Stimulated activated CD4-positive, alpha-beta T cell treated with anti-CD3 and anti-CD28 coated beads, TNF-alpha, amount 100 ng/mL, for 24 hours (primary cell): ENCODE results near the gene SMIM14.
"Not testable (repeated sequence)": the region's sequence is repeated elsewhere in the genome, so short reads cannot be mapped to it uniquely, and the experiment has no call there.

Source experiments
- DNase-seq, 3 experiments: peaks; one replicate each; pipeline ENCODE4 v3.0.0-alpha.2; 2020; ENCODE audit warnings: low read depth in 3 of 3

Gene SMIM14

GRCh38 chr4:39597695-39598381 lies 40.8 kb downstream of the SMIM14 start:
- no peak for DNase-seq

GRCh38 chr4:39596971-39597370 lies 41.7 kb downstream of the SMIM14 start:
- DNase-seq: no peak

- no peak for DNase-seq
These were observed 47.4 kb downstream of the SMIM14 start for GRCh38 chr4:39591290-39591689.

DNA sequence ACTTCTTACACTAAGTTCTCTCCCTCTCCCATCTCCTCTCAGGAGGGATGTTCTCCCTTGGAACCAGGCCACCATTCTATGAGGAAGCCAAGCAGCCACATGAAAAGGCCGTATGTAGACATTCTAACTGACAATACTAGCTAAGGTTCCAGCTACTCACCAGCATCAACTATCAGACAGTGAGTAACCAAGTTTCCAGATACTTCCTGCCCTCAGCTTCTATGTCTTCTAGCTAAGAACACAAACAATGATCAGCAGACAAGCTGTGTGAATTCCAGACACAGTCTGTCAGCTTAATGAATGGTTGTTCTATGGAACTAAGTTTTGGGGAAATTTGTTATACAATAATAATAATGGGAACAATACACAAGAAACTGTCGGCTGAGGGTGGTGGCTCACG lies 50.8 kb downstream of the SMIM14 start:
- DNase-seq: no peak

DNA sequence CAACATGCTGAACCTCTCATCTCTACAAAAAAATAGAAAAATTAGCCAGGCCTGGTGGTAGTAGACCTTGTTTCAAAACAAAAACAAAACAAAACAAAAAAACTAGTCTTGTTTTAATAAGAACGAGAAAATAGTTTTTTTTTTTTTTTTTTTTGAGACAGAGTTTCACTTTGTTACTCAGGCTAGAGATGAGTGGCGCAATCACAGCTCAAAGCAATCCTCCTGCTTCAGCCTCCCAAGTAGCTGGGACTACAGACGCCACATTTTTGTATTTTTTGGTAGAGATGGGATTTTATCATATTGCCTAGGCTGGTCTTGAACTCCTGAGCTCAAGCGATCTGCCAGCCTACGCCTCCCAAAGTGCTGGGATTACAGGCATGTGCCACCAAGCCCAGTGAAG lies 63.7 kb downstream of the SMIM14 start:
- no peak for DNase-seq

GRCh38 chr4:39571504-39571903 lies 67.2 kb downstream of the SMIM14 start:
- DNase-seq: no peak

DNA sequence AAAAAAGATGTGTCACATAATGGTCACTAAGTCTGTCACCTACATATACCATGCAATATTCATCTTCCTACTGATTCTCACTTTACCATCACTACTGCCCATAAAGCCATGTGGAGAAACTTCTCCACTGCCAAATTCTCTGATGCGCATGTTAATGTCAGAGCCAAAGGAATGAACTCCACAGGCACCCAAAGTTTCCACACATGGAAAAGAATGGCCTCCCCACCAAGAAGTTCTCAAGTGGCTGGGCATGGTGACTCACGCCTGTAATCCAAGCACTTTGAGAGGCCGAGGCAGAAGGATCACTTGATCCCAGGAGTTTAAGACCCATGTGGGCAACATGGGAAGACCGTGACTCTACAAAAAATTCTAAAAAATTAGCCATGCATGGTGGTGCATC lies 67.6 kb downstream of the SMIM14 start:
- no peak for DNase-seq

GRCh38 chr4:39569209-39569608 lies 69.5 kb downstream of the SMIM14 start:
- no peak for DNase-seq

DNA sequence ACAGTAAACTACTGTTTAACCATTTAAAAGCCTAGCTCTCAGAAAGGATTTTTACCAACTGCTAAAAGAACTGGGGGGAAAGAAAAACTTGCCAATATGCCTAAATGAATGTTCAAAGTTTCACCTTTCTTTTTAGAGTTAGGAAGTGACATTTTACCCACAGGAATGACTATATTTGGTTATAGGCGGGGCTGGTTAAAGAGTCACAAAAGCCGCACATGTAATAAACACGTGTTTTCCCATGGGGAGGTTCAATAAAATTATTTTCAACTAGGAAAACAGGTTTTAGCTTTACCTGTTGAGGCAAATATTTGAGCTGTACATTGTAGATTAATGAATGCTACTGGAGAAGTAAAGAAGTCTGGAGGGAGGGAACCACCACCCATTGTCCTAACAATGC lies 69.9 kb downstream of the SMIM14 start:
- DNase-seq: no peak

DNA sequence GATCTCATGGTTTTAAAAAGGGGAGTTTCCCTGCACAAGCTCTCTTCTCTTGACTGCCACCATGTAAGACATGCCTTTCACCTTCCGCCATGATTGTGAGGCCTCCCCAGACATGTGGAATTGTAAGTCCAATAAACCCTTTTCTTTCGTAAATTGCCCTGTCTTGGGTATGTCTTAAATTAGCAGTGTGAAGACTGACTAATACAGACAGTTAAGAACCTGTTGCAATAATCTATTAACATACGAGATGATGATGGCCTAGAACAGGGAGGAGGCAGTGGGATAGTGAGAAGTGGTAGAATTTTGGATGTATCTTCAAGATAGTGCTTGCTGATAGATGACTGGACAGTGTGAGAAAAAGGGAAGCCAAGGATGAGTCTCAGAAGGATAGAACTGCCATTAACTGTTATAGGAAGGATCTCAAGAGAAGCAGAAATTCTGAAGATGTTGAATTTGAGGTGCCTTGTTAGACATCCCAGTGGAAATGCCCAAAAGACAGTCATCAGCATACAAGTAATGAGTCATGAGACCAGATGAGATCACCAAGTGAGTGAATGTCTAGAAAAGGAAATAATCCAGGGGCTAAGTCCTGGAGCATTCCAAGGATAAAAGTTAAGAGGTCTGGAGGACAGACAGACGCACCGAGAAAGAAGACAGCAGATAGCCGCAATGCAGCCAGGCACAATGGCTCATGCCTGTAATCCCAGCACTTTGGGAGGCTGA lies 72.6 kb downstream of the SMIM14 start:
- no peak for DNase-seq

DNA sequence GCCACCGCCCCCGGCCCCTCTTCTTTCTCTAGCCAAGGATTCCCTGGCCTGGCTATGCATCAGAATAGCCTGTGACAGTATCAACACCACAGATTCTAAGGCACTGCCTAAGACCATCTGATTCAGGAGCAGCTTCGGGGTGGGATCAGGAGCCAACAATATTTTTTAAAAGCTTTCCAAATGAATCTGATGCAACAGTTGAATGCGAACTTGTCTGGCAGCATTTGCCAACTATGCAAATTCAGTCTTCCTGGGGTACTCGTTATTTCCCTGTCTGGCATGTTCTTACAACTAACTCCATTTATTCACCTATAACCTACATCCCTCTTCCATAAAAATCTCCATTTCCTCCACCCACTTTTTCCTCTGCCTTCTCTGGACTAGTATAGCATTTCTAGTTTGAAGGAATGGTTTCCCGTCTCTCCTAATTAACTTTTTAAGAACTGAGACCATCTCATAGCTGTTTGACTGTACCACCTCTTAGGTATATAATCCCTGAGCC lies 75.3 kb downstream of the SMIM14 start:
- DNase-seq: no peak

GRCh38 chr4:39562792-39563191 lies 75.9 kb downstream of the SMIM14 start:
- DNase-seq: no peak

DNA sequence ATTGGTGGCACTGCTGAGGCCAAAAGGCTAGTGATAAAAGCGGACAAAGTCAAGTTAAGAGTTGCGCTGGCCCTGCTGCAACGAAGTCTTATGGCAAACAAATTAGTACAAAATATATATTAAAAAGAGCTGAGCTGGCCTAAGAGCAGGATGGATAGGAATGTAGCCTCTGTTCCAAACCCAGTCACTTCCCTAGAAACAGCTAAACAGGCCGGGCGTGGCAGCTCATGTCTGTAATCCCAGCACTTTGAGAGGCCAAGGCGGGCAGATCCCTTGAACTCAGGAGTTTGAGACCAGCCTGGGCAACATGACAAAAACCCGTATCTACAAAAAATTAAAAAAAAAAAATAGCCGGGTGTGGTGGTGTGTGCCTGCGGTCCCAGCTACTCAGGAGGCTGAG lies 79.0 kb downstream of the SMIM14 start:
- DNase-seq: no peak

GRCh38 chr4:39555472-39555871 lies 83.2 kb downstream of the SMIM14 start:
- DNase-seq: no peak

- DNase-seq: no peak
These were observed 90.1 kb downstream of the SMIM14 start for GRCh38 chr4:39548425-39549067.

DNA sequence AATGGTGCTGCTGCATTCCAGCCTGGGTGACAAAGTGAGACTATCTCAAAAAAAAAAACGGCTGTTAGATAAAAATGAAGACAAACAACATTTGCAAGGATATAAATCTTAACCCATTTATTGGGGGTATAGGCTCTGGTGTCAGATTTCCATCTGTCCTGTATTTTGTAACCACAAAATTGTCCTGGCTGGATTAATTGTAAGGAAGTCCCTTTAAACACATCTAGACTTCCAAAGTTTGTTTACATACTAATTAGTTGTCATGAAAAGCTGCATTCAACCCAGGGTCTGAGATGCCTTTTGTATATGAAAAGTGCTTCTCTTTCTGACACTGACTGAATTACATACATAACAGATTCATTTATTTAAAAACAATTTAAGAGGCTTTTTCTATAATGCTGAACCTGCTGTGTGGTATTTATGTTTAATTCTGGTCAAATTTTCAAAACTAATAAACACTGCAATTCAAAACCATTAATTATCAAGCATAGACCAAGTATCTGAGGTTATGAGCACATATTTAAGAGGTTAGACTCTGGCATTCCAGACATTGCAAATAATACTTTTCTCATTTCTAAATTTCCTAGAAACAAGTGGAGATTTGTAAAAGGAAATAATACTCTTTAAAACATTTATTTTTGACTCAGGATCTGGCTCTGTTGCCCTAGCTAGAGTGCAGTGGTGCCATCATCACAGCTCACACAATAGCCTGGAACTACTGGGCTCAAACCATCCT lies 93.9 kb downstream of the SMIM14 start:
- no peak for DNase-seq

DNA sequence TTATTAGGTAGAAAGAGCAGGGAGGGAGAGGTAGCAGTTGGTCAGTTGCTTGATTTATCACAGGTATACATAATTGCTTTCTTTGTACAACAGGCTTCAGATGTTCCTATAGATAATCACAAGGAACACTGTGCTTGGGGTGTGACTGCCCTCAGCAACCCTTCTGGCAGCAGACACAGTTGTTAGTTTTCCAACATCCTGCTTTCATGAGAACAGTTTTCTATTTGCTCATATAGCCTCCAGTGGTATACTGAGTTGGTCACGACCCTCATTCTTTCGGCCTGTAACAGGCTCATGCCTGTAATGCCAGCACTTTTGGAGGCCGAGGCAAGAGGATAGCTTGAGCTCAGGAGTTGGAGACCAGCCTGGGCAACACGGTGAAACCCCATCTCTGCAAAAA lies 94.6 kb downstream of the SMIM14 start:
- not testable (repeated sequence) for DNase-seq

DNA sequence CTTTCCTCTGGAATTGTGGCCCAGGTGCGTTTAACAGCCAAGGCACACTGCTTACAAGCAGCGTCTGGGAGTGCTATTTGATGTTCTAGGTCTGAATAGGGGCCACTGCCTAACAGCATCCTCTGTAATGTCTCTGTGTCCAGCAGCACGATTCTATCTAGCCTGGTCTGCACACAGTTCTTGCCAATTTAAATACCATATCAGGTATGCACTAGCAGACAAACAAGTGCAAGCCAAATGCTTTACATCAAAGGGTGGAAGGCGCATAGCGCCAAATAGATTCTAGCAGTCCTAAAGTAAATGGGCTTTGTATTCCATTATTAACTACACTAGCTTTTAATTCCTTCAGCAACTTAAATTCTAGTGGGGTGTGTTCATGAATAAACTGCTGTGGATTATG lies 95.6 kb downstream of the SMIM14 start:
- no peak for DNase-seq

DNA sequence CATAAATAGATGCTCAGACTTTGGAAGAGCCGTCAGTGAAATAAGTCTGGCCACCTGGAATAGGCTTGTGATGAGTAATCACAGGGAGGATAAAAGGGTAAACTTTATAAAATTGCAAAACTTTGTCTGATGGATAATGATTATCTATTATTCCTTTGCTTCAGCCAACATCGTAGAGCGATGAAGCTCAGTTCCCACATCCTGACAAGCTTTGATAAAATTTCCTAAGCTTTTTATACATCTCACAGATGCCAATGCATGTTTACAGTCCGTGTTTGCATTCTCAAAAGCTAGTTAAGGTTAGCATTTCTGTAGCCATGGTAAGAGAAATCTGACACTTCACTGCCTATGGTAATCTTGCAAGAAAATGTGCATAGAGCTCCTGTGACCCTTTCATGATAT lies 96.1 kb downstream of the SMIM14 start:
- DNase-seq: no peak

GRCh38 chr4:39541987-39542610 lies 96.6 kb downstream of the SMIM14 start:
- DNase-seq: no peak

- no peak for DNase-seq
These were observed 99.5 kb downstream of the SMIM14 start for GRCh38 chr4:39539089-39539611.
